Keratinocyte (primary cell): Measurements from ENCODE around the gene CENPP. TPM values are rescaled to one million over a fixed set of nuclear protein-coding genes. Genes with fewer than 3 reads are reported as not detected.
A peak's percentile ranks its signal among the peaks of the same experiment; 100 is the strongest.

Experiments used
- DNase-seq: peaks from one replicate; pipeline ENCODE4 v3.0.0-alpha.2; 2011; ENCODE audit warnings: low read depth, missing footprints, low spot score
- FAIRE-seq: peaks from 2 replicates; lab custom pipeline; 2011; peaks lifted over from hg19 to GRCh38; lab: Jason Lieb, UNC
- H2AFZ ChIP-seq: 2 replicates; pipeline ENCODE4 v1.6.0; 2012; ENCODE audit warnings: low read length, control low read depth, inconsistent platforms; ENCODE audit not compliant: control insufficient read depth
- H3K27ac ChIP-seq: 2 replicates; pipeline ENCODE4 v1.5.1; 2011; ENCODE audit warnings: low read length; ENCODE audit not compliant: control insufficient read depth, insufficient read depth
- H3K27me3 ChIP-seq: 3 replicates; pipeline ENCODE4 v1.6.0; 2011; ENCODE audit warnings: low read length; ENCODE audit not compliant: control insufficient read depth, insufficient read depth; ENCODE audit errors: extremely low read depth
- H3K36me3 ChIP-seq, 2 experiments: 2 replicates in 1 of 2; 3 replicates in 1 of 2; pipeline ENCODE4 v1.5.1; 2011; ENCODE audit warnings: low read length in 2 of 2, mild to moderate bottlenecking in 1 of 2; ENCODE audit not compliant: control insufficient read depth in 2 of 2, insufficient read depth in 2 of 2; ENCODE audit errors: extremely low read depth in 1 of 2
- H3K4me1 ChIP-seq: 3 replicates; pipeline ENCODE4 v1.5.1; 2011; ENCODE audit warnings: low read length; ENCODE audit not compliant: control insufficient read depth, insufficient read depth; ENCODE audit errors: extremely low read depth
- H3K4me2 ChIP-seq: 3 replicates; pipeline ENCODE4 v1.6.0; 2011; ENCODE audit warnings: low read depth, low read length; ENCODE audit not compliant: control insufficient read depth, insufficient read depth; ENCODE audit errors: extremely low read depth
- H3K4me3 ChIP-seq, 3 experiments: fragments of 200-600 bp in 1 of 3; sonication (generic) in 1 of 3; 2 replicates in 2 of 3; 3 replicates in 1 of 3; pipeline ENCODE4 v1.5.1; 2011 to 2016; ENCODE audit warnings: low read length in 3 of 3, mild to moderate bottlenecking in 3 of 3, control low read depth in 2 of 3, inconsistent platforms in 1 of 3, low read depth in 1 of 3, mixed read lengths in 1 of 3, mixed run types in 1 of 3, moderate library complexity in 1 of 3; ENCODE audit not compliant: control insufficient read depth in 2 of 3, insufficient read depth in 2 of 3; ENCODE audit errors: extremely low read depth in 1 of 3
- H3K79me2 ChIP-seq: 2 replicates; pipeline ENCODE4 v1.6.0; 2012; ENCODE audit warnings: low read length; ENCODE audit not compliant: control insufficient read depth, insufficient read depth
- H3K9ac ChIP-seq: 3 replicates; pipeline ENCODE4 v1.6.0; 2011; ENCODE audit warnings: low read length; ENCODE audit not compliant: control insufficient read depth, insufficient read depth; ENCODE audit errors: extremely low read depth
- H3K9me1 ChIP-seq: 3 replicates; pipeline ENCODE4 v1.6.0; 2011; ENCODE audit warnings: low read length; ENCODE audit not compliant: control insufficient read depth, insufficient read depth; ENCODE audit errors: extremely low read depth
- H3K9me3 ChIP-seq: 2 replicates; pipeline ENCODE4 v1.5.1; 2012; ENCODE audit warnings: low read depth, low read length; ENCODE audit not compliant: control insufficient read depth
- H4K20me1 ChIP-seq: 3 replicates; pipeline ENCODE4 v1.6.0; 2011; ENCODE audit warnings: low read length; ENCODE audit not compliant: control insufficient read depth, insufficient read depth; ENCODE audit errors: extremely low read depth
- CTCF ChIP-seq, 3 experiments: IDR thresholded peaks in 1 of 3; conservative IDR thresholded peaks in 1 of 3; optimal IDR thresholded peaks in 1 of 3; 2 replicates in 2 of 3; 3 replicates in 1 of 3; pipeline versions ENCODE3 to v1.5.1; 2011; ENCODE audit warnings: low read length in 3 of 3, mild to moderate bottlenecking in 3 of 3, moderate library complexity in 2 of 3, control low read depth in 1 of 3, inconsistent platforms in 1 of 3; ENCODE audit not compliant: insufficient read depth in 2 of 3; ENCODE audit errors: extremely low read depth in 1 of 3
- EZH2 ChIP-seq: IDR thresholded peaks from one replicate; pipeline ENCODE4 v1.6.1; 2012; ENCODE audit warnings: inconsistent platforms, mild to moderate bottlenecking, low read length, moderate library complexity
- dilution Hi-C: fragments of 300-500 bp; cut with MboI; formaldehyde crosslinking; loops from one replicate; pipeline ENCODE4 v1.7.0; 2020; ENCODE audit warnings: low sequenced_read_pairs; ENCODE audit not compliant: extremely low pct_ligation_motif_present
- polyA plus RNA-seq, 5 experiments: library from polyadenylated mRNA; depleted of rRNA in 3 of 5; stranded (reverse) in 3 of 5; stranded (forward) in 1 of 5; unstranded in 1 of 5; fragments of >200 nt; gene quantifications; 1 replicate in 1 of 5; 2 replicates in 3 of 5; 3 replicates in 1 of 5; pipeline versions ENCODE4 v1.2.1 to v1.2.3, GENCODE V29; 2011 to 2012; ENCODE audit warnings: missing spikeins in 2 of 5, low read depth in 1 of 5, low replicate concordance in 1 of 5

CENPP gene
- polyA plus RNA-seq, 1 donor (not counting 4 experiments of a cell fraction or from before 2014, with no cell fraction given) = 6.7 TPM

- Histone ChIP-seq H3K79me2 (no peaks in the 10 kb centered on the region), H3K4me2 (peak overlapping the region; percentile 65), H4K20me1 (no peaks in the 10 kb centered on the region), H3K4me1 (peaks cover 26% of the 10 kb centered on the region), H3K9ac (no peak overlapping the region), H3K9me1 (no peaks in the 10 kb centered on the region), H3K27me3 (no peaks in the 10 kb centered on the region), H3K27ac (peak overlapping the region; percentile 57), H3K4me3 (no peak overlapping the region), H3K36me3 (no peaks in the 10 kb centered on the region), H3K9me3 (no peaks in the 10 kb centered on the region), H2AFZ (peak overlapping the region; percentile 42)
- FAIRE-seq (peak; percentile 81), DNase-seq (no peak)
- dilution Hi-C loops = no loop called here
- TF ChIP-seq EZH2 = no peak
- TF ChIP-seq CTCF (optimal IDR thresholded peaks at IDR 0.05 in 1 of 3, IDR thresholded peaks at IDR 0.05 in 1 of 3, conservative IDR thresholded peaks at IDR 0.05 in 1 of 3; ENCODE audit: extremely low read depth in 1 of 3, insufficient read depth in 2 of 3, low read length in 3 of 3) = no peak
Observed at GRCh38 chr9:92599938-92600461, 274.2 kb downstream of the CENPP start.

GRCh38 chr9:92600462-92601261 is 274.9 kb downstream of the CENPP start:
- Histone ChIP-seq H3K4me1 (peaks cover 26% of the 10 kb centered on the region), H3K4me3 (peak overlapping the region in 1 of 3 experiments; percentile 7), H3K79me2 (no peaks in the 10 kb centered on the region), H3K36me3 (no peaks in the 10 kb centered on the region), H2AFZ (peak overlapping the region; percentile 68), H3K9me3 (no peaks in the 10 kb centered on the region), H3K27ac (peak overlapping the region; percentile 57), H3K9me1 (no peaks in the 10 kb centered on the region), H3K27me3 (no peaks in the 10 kb centered on the region), H3K9ac (peak overlapping the region; percentile 54), H4K20me1 (no peaks in the 10 kb centered on the region), H3K4me2 (peak overlapping the region; percentile 65)
- no peak for DNase-seq
- peak; percentile 75 for FAIRE-seq
- TF ChIP-seq EZH2 = no peak
- TF ChIP-seq CTCF (optimal IDR thresholded peaks at IDR 0.05 in 1 of 3, IDR thresholded peaks at IDR 0.05 in 1 of 3, conservative IDR thresholded peaks at IDR 0.05 in 1 of 3; ENCODE audit: extremely low read depth in 1 of 3, insufficient read depth in 2 of 3, low read length in 3 of 3) = no peak
- dilution Hi-C loops = no loop called here
